ENCODE data around the gene GSK3A. TPM values are rescaled to one million over a fixed set of nuclear protein-coding genes. Genes with fewer than 3 reads are reported as not detected.

The GSK3A gene
- total and polyA plus RNA-seq, 9 of the 15 experiments (the other 6 are each of a cell fraction or from before 2014, with no cell fraction given) = 0.62 to 90.7 (median 33.3) TPM

DNA sequence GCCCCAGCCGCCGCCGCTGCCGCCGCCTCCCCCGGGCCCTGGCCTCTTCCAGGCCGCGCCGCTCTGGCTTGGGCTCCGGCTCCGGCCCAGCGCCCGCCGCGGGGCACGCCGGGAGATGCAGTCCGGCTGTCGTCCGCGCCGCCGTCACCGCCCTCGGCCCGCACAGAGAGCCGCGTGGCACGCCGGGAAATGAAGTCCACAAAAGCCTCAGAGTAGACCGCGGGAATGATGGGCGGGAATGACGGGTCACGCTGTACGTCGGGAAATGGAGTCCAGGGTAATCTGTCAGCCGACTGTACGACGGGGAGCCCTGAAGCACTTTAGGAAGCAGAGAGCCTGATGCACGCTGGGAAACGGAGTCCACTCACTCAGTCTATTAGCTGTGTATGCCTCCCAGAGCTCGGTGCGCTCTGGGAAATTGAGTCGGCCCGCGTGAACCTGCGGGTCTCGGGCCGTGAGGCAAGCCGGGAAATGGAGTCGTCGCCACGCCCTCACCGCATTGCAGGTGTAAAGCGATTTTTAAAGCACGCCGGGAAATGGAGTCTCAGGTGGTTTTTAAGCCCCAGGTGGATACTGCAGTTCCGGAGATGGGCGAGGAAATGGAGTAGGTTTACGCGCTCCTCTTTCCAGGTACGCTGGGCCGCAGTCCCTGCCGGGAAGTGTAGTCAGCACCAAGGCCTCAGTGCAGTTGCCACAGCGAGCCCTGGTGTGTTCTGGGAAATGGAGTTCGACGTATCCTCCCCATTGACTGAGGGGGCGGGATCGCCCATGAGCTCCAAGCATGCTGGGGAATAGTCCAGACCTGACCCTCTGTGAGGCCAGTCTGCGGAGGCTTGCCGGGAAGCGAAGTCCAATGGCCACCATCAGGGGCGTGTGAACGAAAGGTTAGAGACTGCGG, at the start of gene GSK3A (continued):
- TF ChIP-seq, protein P1, sequence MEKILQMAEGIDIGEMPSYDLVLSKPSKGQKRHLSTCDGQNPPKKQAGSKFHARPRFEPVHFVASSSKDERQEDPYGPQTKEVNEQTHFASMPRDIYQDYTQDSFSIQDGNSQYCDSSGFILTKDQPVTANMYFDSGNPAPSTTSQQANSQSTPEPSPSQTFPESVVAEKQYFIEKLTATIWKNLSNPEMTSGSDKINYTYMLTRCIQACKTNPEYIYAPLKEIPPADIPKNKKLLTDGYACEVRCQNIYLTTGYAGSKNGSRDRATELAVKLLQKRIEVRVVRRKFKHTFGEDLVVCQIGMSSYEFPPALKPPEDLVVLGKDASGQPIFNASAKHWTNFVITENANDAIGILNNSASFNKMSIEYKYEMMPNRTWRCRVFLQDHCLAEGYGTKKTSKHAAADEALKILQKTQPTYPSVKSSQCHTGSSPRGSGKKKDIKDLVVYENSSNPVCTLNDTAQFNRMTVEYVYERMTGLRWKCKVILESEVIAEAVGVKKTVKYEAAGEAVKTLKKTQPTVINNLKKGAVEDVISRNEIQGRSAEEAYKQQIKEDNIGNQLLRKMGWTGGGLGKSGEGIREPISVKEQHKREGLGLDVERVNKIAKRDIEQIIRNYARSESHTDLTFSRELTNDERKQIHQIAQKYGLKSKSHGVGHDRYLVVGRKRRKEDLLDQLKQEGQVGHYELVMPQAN (IDR thresholded peaks at IDR 0.05; ENCODE audit: borderline replicate concordance) = peak; percentile 73; the same call in 1 of the 2 replicates
- TF ChIP-seq, protein P2, sequence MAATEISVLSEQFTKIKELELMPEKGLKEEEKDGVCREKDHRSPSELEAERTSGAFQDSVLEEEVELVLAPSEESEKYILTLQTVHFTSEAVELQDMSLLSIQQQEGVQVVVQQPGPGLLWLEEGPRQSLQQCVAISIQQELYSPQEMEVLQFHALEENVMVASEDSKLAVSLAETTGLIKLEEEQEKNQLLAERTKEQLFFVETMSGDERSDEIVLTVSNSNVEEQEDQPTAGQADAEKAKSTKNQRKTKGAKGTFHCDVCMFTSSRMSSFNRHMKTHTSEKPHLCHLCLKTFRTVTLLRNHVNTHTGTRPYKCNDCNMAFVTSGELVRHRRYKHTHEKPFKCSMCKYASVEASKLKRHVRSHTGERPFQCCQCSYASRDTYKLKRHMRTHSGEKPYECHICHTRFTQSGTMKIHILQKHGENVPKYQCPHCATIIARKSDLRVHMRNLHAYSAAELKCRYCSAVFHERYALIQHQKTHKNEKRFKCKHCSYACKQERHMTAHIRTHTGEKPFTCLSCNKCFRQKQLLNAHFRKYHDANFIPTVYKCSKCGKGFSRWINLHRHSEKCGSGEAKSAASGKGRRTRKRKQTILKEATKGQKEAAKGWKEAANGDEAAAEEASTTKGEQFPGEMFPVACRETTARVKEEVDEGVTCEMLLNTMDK (IDR thresholded peaks at IDR 0.05; ENCODE audit: borderline replicate concordance, insufficient read depth, low read depth, low read length, poor library complexity, severe bottlenecking) = no peak
- TF ChIP-seq NELFE (IDR thresholded peaks at IDR 0.05; ENCODE audit: insufficient read depth, insufficient read length) (peak; percentile 44), GABPB1 (CRISPR knock-in tag; IDR thresholded peaks at IDR 0.05) (peak; percentile 76; the same call in 1 of the 2 replicates), PHTF2 (CRISPR knock-in tag; IDR thresholded peaks at IDR 0.05) (no peak), NR2C1 (IDR thresholded peaks at IDR 0.05) (peak; percentile 93), NR2C1 (tag; IDR thresholded peaks at IDR 0.05) (peak; percentile 94), ARID2 (IDR thresholded peaks at IDR 0.05) (no peak), HNRNPK (IDR thresholded peaks at IDR 0.05; ENCODE audit: low read depth, low read length, poor library complexity, severe bottlenecking) (no peak), SREBF1 (IDR thresholded peaks at IDR 0.05; ENCODE audit: borderline replicate concordance, low read depth, low read length) (peak; percentile 66; the same call in 1 of the 2 replicates), SMARCA4 (IDR thresholded peaks at IDR 0.05) (no peak), RBBP5 (IDR thresholded peaks at IDR 0.05; ENCODE audit: borderline replicate concordance, insufficient read depth, low read length, poor library complexity, severe bottlenecking) (peak; percentile 34), NBN (IDR thresholded peaks at IDR 0.05; ENCODE audit: low read depth) (no peak), ZNF121 (CRISPR knock-in tag; conservative IDR thresholded peaks at IDR 0.05) (no peak), MEIS2 (IDR thresholded peaks at IDR 0.05; ENCODE audit: partially characterized antibody) (peak; percentile 88), MEF2A (IDR thresholded peaks at IDR 0.05; ENCODE audit: control insufficient read depth, low read depth, low read length) (no peak), FUS (optimal IDR thresholded peaks at IDR 0.05; ENCODE audit: low read depth, low read length) (no peak), ETV5 (CRISPR knock-in tag; IDR thresholded peaks at IDR 0.05; ENCODE audit: low read depth) (no peak)
- TF ChIP-seq, protein P3, sequence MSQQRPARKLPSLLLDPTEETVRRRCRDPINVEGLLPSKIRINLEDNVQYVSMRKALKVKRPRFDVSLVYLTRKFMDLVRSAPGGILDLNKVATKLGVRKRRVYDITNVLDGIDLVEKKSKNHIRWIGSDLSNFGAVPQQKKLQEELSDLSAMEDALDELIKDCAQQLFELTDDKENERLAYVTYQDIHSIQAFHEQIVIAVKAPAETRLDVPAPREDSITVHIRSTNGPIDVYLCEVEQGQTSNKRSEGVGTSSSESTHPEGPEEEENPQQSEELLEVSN (IDR thresholded peaks at IDR 0.05; ENCODE audit: borderline replicate concordance in 1 of 2, extremely low read depth in 1 of 2, insufficient read depth in 1 of 2, insufficient read length in 1 of 2, low read depth in 1 of 2, low read length in 1 of 2, poor library complexity in 1 of 2, severe bottlenecking in 1 of 2) = peak; percentile 56 to 64
- TF ChIP-seq, protein P4, sequence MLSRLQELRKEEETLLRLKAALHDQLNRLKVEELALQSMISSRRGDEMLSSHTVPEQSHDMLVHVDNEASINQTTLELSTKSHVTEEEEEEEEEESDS (CRISPR knock-in tag; IDR thresholded peaks at IDR 0.05) = no peak
